ENCODE measurements around the gene TSNAXIP1. TPM values are rescaled to one million over a fixed set of nuclear protein-coding genes. Genes with fewer than 3 reads are reported as not detected.

TSNAXIP1 gene
- total RNA-seq, 2 experiments from 2014 or later: 0.40 TPM; not detected in 1

GRCh38 chr16:67845291-67846062 lies 38.8 kb downstream of the TSNAXIP1 start:
- Mint-ChIP-seq H3K27me3 (no peaks in the 10 kb centered on the region), H3K4me3 (peak overlapping the region; percentile 84), H3K9me3 (no peaks in the 10 kb centered on the region), H3K4me1 (peaks cover 39% of the 10 kb centered on the region), H3K36me3 (peaks cover 2% of the 10 kb centered on the region), H3K27ac (peak overlapping the region; percentile 90)
- DNase-seq: no peak
- POLR2A ChIA-PET: interaction anchor here (0.5 to 3.4 kb wide), 17 partner anchors 10 to 606 kb away, joined by 3 to 21 read pairs (median 4); partner anchors contain the start of genes ACD, ATP6V0D1, CTCF and GFOD2
- ATAC-seq (ENCODE audit: low read depth): no peak

- POLR2A ChIA-PET: interaction anchor here (0.5 to 2.0 kb wide), 8 partner anchors 12 to 356 kb away, joined by 3 to 21 read pairs (median 4); partner anchors contain the start of genes CTCF, PSKH1, PSMB10 and RANBP10
- Mint-ChIP-seq H3K4me1 (peaks cover 39% of the 10 kb centered on the region), H3K27me3 (no peaks in the 10 kb centered on the region), H3K36me3 (peaks cover 2% of the 10 kb centered on the region), H3K9me3 (no peaks in the 10 kb centered on the region), H3K4me3 (peak overlapping the region; percentile 84), H3K27ac (peak overlapping the region; percentile 90)
- no peak for ATAC-seq (ENCODE audit: low read depth)
- DNase-seq: no peak
Observed at GRCh38 chr16:67846063-67846319, 39.3 kb downstream of the TSNAXIP1 start.

- ATAC-seq (ENCODE audit: low read depth): peak; percentile 50
- peak; percentile 97 for DNase-seq
- Mint-ChIP-seq H3K27ac (peak within 1 kb of the TSS; percentile 90), H3K27me3 (no peaks in the 10 kb centered on the region), H3K4me3 (peak within 1 kb of the TSS; percentile 94), H3K9me3 (no peaks in the 10 kb centered on the region), H3K36me3 (peaks cover 2% of the 10 kb centered on the region), H3K4me1 (peaks cover 37% of the 10 kb centered on the region)
- POLR2A ChIA-PET: interaction anchor here (0.8 to 2.0 kb wide), 6 partner anchors 13 to 357 kb away, joined by 3 to 21 read pairs (median 4); partner anchors contain the start of genes CTCF, PSMB10, RANBP10 and TSNAXIP1
Observed at GRCh38 chr16:67846320-67847063, 39.8 kb downstream of the TSNAXIP1 start, which contains the start of gene NUTF2. NUTF2 (plus strand) TSS chr16:67846933; CDS start chr16:67865131, 18,198 bp downstream.

GRCh38 chr16:67847064-67847861 lies 40.6 kb downstream of the TSNAXIP1 start, which contains the start of gene CENPT:
CENPT (minus strand) TSS chr16:67847693; CDS start chr16:67833859, 13,834 bp downstream.
- POLR2A ChIA-PET: interaction anchor here (1.4 to 2.0 kb wide), 4 partner anchors 14 to 89 kb away, joined by 4 to 21 read pairs (median 8); partner anchors contain the start of genes EDC4 and PSMB10
- Mint-ChIP-seq H3K9me3 (no peaks in the 10 kb centered on the region), H3K27me3 (no peaks in the 10 kb centered on the region), H3K27ac (peak within 1 kb of the TSS; percentile 90), H3K4me1 (peaks cover 35% of the 10 kb centered on the region), H3K36me3 (peaks cover 2% of the 10 kb centered on the region), H3K4me3 (peak within 1 kb of the TSS; percentile 94)
- DNase-seq: no peak
- ATAC-seq (ENCODE audit: low read depth): peak; percentile 43

- DNase-seq: no peak
- POLR2A ChIA-PET: interaction anchor here (0.9 to 1.8 kb wide), 3 partner anchors 14 to 87 kb away, joined by 3 to 10 read pairs (median 4); partner anchors contain the start of gene EDC4
- Mint-ChIP-seq H3K27ac (peak overlapping the region; percentile 82), H3K4me1 (peaks cover 34% of the 10 kb centered on the region), H3K27me3 (no peaks in the 10 kb centered on the region), H3K4me3 (peak overlapping the region; percentile 94), H3K36me3 (peaks cover under 1% of the 10 kb centered on the region), H3K9me3 (no peaks in the 10 kb centered on the region)
- ATAC-seq (ENCODE audit: low read depth): no peak
Observed at GRCh38 chr16:67848118-67848517, 41.4 kb downstream of the TSNAXIP1 start.

GRCh38 chr16:67853670-67854069 lies 47.0 kb downstream of the TSNAXIP1 start:
- no peak overlapping the region for H3K27ac Mint-ChIP-seq
- DNase-seq (no peak), ATAC-seq (ENCODE audit: low read depth) (no peak)
- H3K4me1 Mint-ChIP-seq: peaks cover 11% of the 10 kb centered on the region
- no peaks in the 10 kb centered on the region for H3K27me3 Mint-ChIP-seq
- H3K36me3 Mint-ChIP-seq: peaks cover 3% of the 10 kb centered on the region
- H3K4me3 Mint-ChIP-seq: no peak overlapping the region
- POLR2A ChIA-PET: no interaction called here
- no peaks in the 10 kb centered on the region for H3K9me3 Mint-ChIP-seq

GRCh38 chr16:67855789-67856188 lies 49.1 kb downstream of the TSNAXIP1 start:
- H3K4me1 Mint-ChIP-seq: peaks cover 9% of the 10 kb centered on the region
- H3K9me3 Mint-ChIP-seq: no peaks in the 10 kb centered on the region
- POLR2A ChIA-PET: no interaction called here
- no peak for ATAC-seq (ENCODE audit: low read depth)
- DNase-seq: no peak
- no peak overlapping the region for H3K27ac Mint-ChIP-seq
- H3K27me3 Mint-ChIP-seq: no peaks in the 10 kb centered on the region
- H3K36me3 Mint-ChIP-seq: peaks cover 3% of the 10 kb centered on the region
- no peak overlapping the region for H3K4me3 Mint-ChIP-seq

- H3K4me1 Mint-ChIP-seq: peaks cover 13% of the 10 kb centered on the region
- ATAC-seq (ENCODE audit: low read depth): no peak
- DNase-seq: no peak
- POLR2A ChIA-PET: no interaction called here
- no peak overlapping the region for H3K4me3 Mint-ChIP-seq
- peak overlapping the region; percentile 63 for H3K27ac Mint-ChIP-seq
- no peaks in the 10 kb centered on the region for H3K9me3 Mint-ChIP-seq
- H3K36me3 Mint-ChIP-seq: peaks cover 3% of the 10 kb centered on the region
- no peaks in the 10 kb centered on the region for H3K27me3 Mint-ChIP-seq
Observed at GRCh38 chr16:67856927-67857546, 50.3 kb downstream of the TSNAXIP1 start.

GRCh38 chr16:67857547-67858233 lies 51.0 kb downstream of the TSNAXIP1 start:
- Mint-ChIP-seq H3K4me1 (peaks cover 13% of the 10 kb centered on the region), H3K27ac (peak overlapping the region; percentile 63), H3K4me3 (no peak overlapping the region), H3K27me3 (no peaks in the 10 kb centered on the region), H3K9me3 (no peaks in the 10 kb centered on the region), H3K36me3 (peaks cover 3% of the 10 kb centered on the region)
- no peak for ATAC-seq (ENCODE audit: low read depth)
- POLR2A ChIA-PET: no interaction called here
- no peak for DNase-seq

- Mint-ChIP-seq H3K4me1 (peaks cover 13% of the 10 kb centered on the region), H3K36me3 (peaks cover 3% of the 10 kb centered on the region), H3K9me3 (no peaks in the 10 kb centered on the region), H3K27ac (peak overlapping the region; percentile 60), H3K27me3 (no peaks in the 10 kb centered on the region), H3K4me3 (no peak overlapping the region)
- POLR2A ChIA-PET: no interaction called here
- ATAC-seq (ENCODE audit: low read depth): no peak
- DNase-seq: no peak
Observed at GRCh38 chr16:67858500-67858899, 51.8 kb downstream of the TSNAXIP1 start.

GRCh38 chr16:67860589-67861398 lies 54.1 kb downstream of the TSNAXIP1 start:
- H3K4me1 Mint-ChIP-seq: peaks cover 13% of the 10 kb centered on the region
- POLR2A ChIA-PET: no interaction called here
- no peak for DNase-seq
- no peaks in the 10 kb centered on the region for H3K9me3 Mint-ChIP-seq
- H3K27me3 Mint-ChIP-seq: no peaks in the 10 kb centered on the region
- ATAC-seq (ENCODE audit: low read depth): no peak
- H3K36me3 Mint-ChIP-seq: peaks cover 3% of the 10 kb centered on the region
- no peak overlapping the region for H3K4me3 Mint-ChIP-seq
- H3K27ac Mint-ChIP-seq: peak overlapping the region; percentile 12

Measured in activated naive CD8-positive, alpha-beta T cell treated with anti-CD3 and anti-CD28 coated beads, Interleukin-2, amount 10 ng/mL, durations not matched to agents 7 days and 5 days (primary cell).